Endothelial cell (in vitro differentiated cells): ENCODE measurements around the gene SH3RF3. TPM values are rescaled to one million over a fixed set of nuclear protein-coding genes. Genes with fewer than 3 reads are reported as not detected.

Experiments used
- DNase-seq: peaks from one replicate; pipeline ENCODE4 v3.0.0; 2021; ENCODE audit warnings: low spot score
- H3K27ac Mint-ChIP-seq: one replicate; pipeline ENCODE4 v1.8.0; 2021; ENCODE audit warnings: mixed read lengths, inconsistent platforms; ENCODE audit not compliant: unreplicated experiment
- H3K27me3 Mint-ChIP-seq: one replicate; pipeline ENCODE4 v1.8.0; 2021; ENCODE audit warnings: mild to moderate bottlenecking, moderate library complexity, mixed read lengths, inconsistent platforms; ENCODE audit not compliant: unreplicated experiment
- H3K36me3 Mint-ChIP-seq: one replicate; pipeline ENCODE4 v1.8.0; 2021; ENCODE audit warnings: mild to moderate bottlenecking, low read depth, mixed read lengths, inconsistent platforms; ENCODE audit not compliant: unreplicated experiment
- H3K4me1 Mint-ChIP-seq: one replicate; pipeline ENCODE4 v1.8.0; 2021; ENCODE audit warnings: mild to moderate bottlenecking, mixed read lengths, inconsistent platforms; ENCODE audit not compliant: unreplicated experiment
- H3K4me3 Mint-ChIP-seq: one replicate; pipeline ENCODE4 v1.8.0; 2021; ENCODE audit warnings: mild to moderate bottlenecking, mixed read lengths, inconsistent platforms; ENCODE audit not compliant: unreplicated experiment
- H3K9me3 Mint-ChIP-seq: one replicate; pipeline ENCODE4 v1.8.0; 2021; ENCODE audit warnings: mixed read lengths, inconsistent platforms; ENCODE audit not compliant: unreplicated experiment
- CTCF ChIP-seq: fragments of 200-600 bp; sonication (generic); IDR thresholded peaks from one replicate; pipeline ENCODE4 v1.5.0; 2021; ENCODE audit warnings: antibody characterized with exemption; ENCODE audit not compliant: unreplicated experiment
- total RNA-seq: library from RNA; stranded (reverse); fragmentation: NEBNext Ultra II Directional; extraction: Animal tissue kit (Norgen Biotek cat#: 25700); gene quantifications from one replicate; pipeline ENCODE4 v1.2.1, GENCODE V29; 2021; ENCODE audit not compliant: unreplicated experiment

Gene SH3RF3
- total RNA-seq, 1 donor from 2014 or later: 12.8 TPM

- Mint-ChIP-seq H3K4me1 (peaks cover 63% of the 10 kb centered on the region), H3K27me3 (peaks cover 9% of the 10 kb centered on the region), H3K36me3 (peaks cover 3% of the 10 kb centered on the region), H3K4me3 (peak overlapping the region; percentile 56), H3K9me3 (no peaks in the 10 kb centered on the region), H3K27ac (peak overlapping the region; percentile 94)
- TF ChIP-seq CTCF: no peak
- DNase-seq: peak; percentile 26
Measured at GRCh38 chr2:109266998-109267854, 138.2 kb downstream of the SH3RF3 start.

- H3K4me3 Mint-ChIP-seq: no peak overlapping the region
- no peaks in the 10 kb centered on the region for H3K9me3 Mint-ChIP-seq
Measured at GRCh38 chr2:109268916-109269315, 139.9 kb downstream of the SH3RF3 start.

GRCh38 chr2:109269706-109270504, 140.9 kb downstream of the SH3RF3 start:
- Mint-ChIP-seq H3K36me3 (peaks cover 3% of the 10 kb centered on the region), H3K4me1 (peaks cover 51% of the 10 kb centered on the region), H3K27me3 (peaks cover 5% of the 10 kb centered on the region), H3K4me3 (no peak overlapping the region), H3K27ac (no peak overlapping the region), H3K9me3 (no peaks in the 10 kb centered on the region)
- TF ChIP-seq CTCF: no peak
- no peak for DNase-seq

More at GRCh38 chr2:109268916-109269315, 139.9 kb downstream of the SH3RF3 start:
- H3K36me3 Mint-ChIP-seq: peaks cover 3% of the 10 kb centered on the region
- peaks cover 7% of the 10 kb centered on the region for H3K27me3 Mint-ChIP-seq
- TF ChIP-seq CTCF: no peak
- peak overlapping the region; percentile 91 for H3K27ac Mint-ChIP-seq
- DNase-seq: no peak
- peaks cover 54% of the 10 kb centered on the region for H3K4me1 Mint-ChIP-seq

- no peaks in the 10 kb centered on the region for H3K9me3 Mint-ChIP-seq
- peaks cover 51% of the 10 kb centered on the region for H3K4me1 Mint-ChIP-seq
- no peak for DNase-seq
- no peak for TF ChIP-seq CTCF
- peaks cover 3% of the 10 kb centered on the region for H3K36me3 Mint-ChIP-seq
- H3K27ac Mint-ChIP-seq: no peak overlapping the region
- peaks cover 5% of the 10 kb centered on the region for H3K27me3 Mint-ChIP-seq
- no peak overlapping the region for H3K4me3 Mint-ChIP-seq
Measured at GRCh38 chr2:109270505-109271312, 141.7 kb downstream of the SH3RF3 start.
